HAP-1 (cell line): Measurements from ENCODE around the gene TNF.
A peak's percentile ranks its signal among the peaks of the same experiment; 100 is the strongest.

Experiments used
- DNase-seq, 2 experiments: peaks; one replicate each; pipeline ENCODE4 v3.0.0-alpha.2; 2016 to 2020; ENCODE audit warnings: low spot score in 2 of 2
- H3K27me3 ChIP-seq: fragments of 250-450 bp; sonication (Bioruptor Pico); 2 replicates; pipeline ENCODE4 v1.5.1; 2020; ENCODE audit warnings: low read depth, mild to moderate bottlenecking, moderate library complexity
- H3K36me3 ChIP-seq: fragments of 250-450 bp; sonication (Bioruptor Pico); replicated peaks from 2 replicates; pipeline ENCODE4 v1.5.1; 2020; ENCODE audit warnings: mild to moderate bottlenecking
- H3K4me1 ChIP-seq: fragments of 250-450 bp; sonication (Bioruptor Pico); 2 replicates; pipeline ENCODE4 v1.5.1; 2020; ENCODE audit warnings: mild to moderate bottlenecking
- H3K4me3 ChIP-seq: fragments of 250-450 bp; sonication (Bioruptor Pico); 2 replicates; pipeline ENCODE4 v1.5.1; 2020; ENCODE audit warnings: mild to moderate bottlenecking, moderate library complexity
- H3K9me3 ChIP-seq: fragments of 250-450 bp; sonication (Bioruptor Pico); 2 replicates; pipeline ENCODE4 v1.5.1; 2020; ENCODE audit warnings: mild to moderate bottlenecking, moderate library complexity
- in situ Hi-C: fragments of 300-500 bp; cut with MboI; formaldehyde crosslinking; loops from 3 replicates; pipeline ENCODE4 v1.14.3; 2020; ENCODE audit warnings: low sequenced_read_pairs, inconsistent platforms, mixed read lengths

TNF gene

DNA sequence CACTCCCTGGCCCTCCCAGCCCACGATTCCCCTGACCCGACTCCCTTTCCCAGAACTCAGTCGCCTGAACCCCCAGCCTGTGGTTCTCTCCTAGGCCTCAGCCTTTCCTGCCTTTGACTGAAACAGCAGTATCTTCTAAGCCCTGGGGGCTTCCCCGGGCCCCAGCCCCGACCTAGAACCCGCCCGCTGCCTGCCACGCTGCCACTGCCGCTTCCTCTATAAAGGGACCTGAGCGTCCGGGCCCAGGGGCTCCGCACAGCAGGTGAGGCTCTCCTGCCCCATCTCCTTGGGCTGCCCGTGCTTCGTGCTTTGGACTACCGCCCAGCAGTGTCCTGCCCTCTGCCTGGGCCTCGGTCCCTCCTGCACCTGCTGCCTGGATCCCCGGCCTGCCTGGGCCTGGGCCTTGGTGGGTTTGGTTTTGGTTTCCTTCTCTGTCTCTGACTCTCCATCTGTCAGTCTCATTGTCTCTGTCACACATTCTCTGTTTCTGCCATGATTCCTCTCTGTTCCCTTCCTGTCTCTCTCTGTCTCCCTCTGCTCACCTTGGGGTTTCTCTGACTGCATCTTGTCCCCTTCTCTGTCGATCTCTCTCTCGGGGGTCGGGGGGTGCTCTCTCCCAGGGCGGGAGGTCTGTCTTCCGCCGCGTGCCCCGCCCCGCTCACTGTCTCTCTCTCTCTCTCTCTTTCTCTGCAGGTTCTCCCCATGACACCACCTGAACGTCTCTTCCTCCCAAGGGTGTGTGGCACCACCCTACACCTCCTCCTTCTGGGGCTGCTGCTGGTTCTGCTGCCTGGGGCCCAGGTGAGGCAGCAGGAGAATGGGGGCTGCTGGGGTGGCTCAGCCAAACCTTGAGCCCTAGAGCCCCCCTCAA, 3.1 kb upstream of the TNF start, which contains the start of gene LTA:
Gene LTA (plus strand): TSS at position 249 of the 871 bp plus-strand sequence. CDS start 454 bp downstream, at position 703.
- Histone ChIP-seq H3K27me3 (0 out of 2 replicates have a peak, but pooled peaks cover 3% of the 10 kb centered on the region), H3K9me3 (no peaks in the 10 kb centered on the region), H3K4me1 (no peaks in the 10 kb centered on the region), H3K4me3 (no peak within 1 kb of the TSS), H3K36me3 (no peaks in the 10 kb centered on the region)
- in situ Hi-C loops = no loop called here
- DNase-seq = no peak

DNA sequence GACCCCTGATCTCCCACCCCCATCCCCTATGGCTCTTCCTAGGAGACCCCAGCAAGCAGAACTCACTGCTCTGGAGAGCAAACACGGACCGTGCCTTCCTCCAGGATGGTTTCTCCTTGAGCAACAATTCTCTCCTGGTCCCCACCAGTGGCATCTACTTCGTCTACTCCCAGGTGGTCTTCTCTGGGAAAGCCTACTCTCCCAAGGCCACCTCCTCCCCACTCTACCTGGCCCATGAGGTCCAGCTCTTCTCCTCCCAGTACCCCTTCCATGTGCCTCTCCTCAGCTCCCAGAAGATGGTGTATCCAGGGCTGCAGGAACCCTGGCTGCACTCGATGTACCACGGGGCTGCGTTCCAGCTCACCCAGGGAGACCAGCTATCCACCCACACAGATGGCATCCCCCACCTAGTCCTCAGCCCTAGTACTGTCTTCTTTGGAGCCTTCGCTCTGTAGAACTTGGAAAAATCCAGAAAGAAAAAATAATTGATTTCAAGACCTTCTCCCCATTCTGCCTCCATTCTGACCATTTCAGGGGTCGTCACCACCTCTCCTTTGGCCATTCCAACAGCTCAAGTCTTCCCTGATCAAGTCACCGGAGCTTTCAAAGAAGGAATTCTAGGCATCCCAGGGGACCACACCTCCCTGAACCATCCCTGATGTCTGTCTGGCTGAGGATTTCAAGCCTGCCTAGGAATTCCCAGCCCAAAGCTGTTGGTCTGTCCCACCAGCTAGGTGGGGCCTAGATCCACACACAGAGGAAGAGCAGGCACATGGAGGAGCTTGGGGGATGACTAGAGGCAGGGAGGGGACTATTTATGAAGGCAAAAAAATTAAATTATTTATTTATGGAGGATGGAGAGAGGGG, 1.9 kb upstream of the TNF start:
- no peak overlapping the region for H3K4me3 ChIP-seq
- DNase-seq = no peak
- in situ Hi-C loops = no loop called here
- no peaks in the 10 kb centered on the region for H3K4me1 ChIP-seq
- H3K9me3 ChIP-seq = no peaks in the 10 kb centered on the region
- no peaks in the 10 kb centered on the region for H3K36me3 ChIP-seq
- H3K27me3 ChIP-seq = 0 out of 2 replicates have a peak, but pooled peaks cover 3% of the 10 kb centered on the region

DNA sequence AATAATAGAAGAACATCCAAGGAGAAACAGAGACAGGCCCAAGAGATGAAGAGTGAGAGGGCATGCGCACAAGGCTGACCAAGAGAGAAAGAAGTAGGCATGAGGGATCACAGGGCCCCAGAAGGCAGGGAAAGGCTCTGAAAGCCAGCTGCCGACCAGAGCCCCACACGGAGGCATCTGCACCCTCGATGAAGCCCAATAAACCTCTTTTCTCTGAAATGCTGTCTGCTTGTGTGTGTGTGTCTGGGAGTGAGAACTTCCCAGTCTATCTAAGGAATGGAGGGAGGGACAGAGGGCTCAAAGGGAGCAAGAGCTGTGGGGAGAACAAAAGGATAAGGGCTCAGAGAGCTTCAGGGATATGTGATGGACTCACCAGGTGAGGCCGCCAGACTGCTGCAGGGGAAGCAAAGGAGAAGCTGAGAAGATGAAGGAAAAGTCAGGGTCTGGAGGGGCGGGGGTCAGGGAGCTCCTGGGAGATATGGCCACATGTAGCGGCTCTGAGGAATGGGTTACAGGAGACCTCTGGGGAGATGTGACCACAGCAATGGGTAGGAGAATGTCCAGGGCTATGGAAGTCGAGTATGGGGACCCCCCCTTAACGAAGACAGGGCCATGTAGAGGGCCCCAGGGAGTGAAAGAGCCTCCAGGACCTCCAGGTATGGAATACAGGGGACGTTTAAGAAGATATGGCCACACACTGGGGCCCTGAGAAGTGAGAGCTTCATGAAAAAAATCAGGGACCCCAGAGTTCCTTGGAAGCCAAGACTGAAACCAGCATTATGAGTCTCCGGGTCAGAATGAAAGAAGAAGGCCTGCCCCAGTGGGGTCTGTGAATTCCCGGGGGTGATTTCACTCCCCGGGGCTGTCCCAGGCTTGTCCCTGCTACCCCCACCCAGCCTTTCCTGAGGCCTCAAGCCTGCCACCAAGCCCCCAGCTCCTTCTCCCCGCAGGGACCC, 981 bp upstream of the TNF start:
- Histone ChIP-seq H3K27me3 (0 out of 2 replicates have a peak, but pooled peaks cover 3% of the 10 kb centered on the region), H3K36me3 (no peaks in the 10 kb centered on the region), H3K4me3 (no peak overlapping the region), H3K4me1 (no peaks in the 10 kb centered on the region), H3K9me3 (no peaks in the 10 kb centered on the region)
- no peak for DNase-seq
- in situ Hi-C loops = no loop called here

DNA sequence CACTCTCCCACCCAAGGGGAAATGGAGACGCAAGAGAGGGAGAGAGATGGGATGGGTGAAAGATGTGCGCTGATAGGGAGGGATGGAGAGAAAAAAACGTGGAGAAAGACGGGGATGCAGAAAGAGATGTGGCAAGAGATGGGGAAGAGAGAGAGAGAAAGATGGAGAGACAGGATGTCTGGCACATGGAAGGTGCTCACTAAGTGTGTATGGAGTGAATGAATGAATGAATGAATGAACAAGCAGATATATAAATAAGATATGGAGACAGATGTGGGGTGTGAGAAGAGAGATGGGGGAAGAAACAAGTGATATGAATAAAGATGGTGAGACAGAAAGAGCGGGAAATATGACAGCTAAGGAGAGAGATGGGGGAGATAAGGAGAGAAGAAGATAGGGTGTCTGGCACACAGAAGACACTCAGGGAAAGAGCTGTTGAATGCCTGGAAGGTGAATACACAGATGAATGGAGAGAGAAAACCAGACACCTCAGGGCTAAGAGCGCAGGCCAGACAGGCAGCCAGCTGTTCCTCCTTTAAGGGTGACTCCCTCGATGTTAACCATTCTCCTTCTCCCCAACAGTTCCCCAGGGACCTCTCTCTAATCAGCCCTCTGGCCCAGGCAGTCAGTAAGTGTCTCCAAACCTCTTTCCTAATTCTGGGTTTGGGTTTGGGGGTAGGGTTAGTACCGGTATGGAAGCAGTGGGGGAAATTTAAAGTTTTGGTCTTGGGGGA, 754 bp downstream of the TNF start:
- H3K36me3 ChIP-seq = no peaks in the 10 kb centered on the region
- in situ Hi-C loops = no loop called here
- 0 out of 2 replicates have a peak, but pooled peaks cover 3% of the 10 kb centered on the region for H3K27me3 ChIP-seq
- no peak overlapping the region for H3K4me3 ChIP-seq
- H3K4me1 ChIP-seq = peaks cover under 1% of the 10 kb centered on the region; the same call in 1 of the 2 replicates
- DNase-seq = no peak
- H3K9me3 ChIP-seq = no peaks in the 10 kb centered on the region

DNA sequence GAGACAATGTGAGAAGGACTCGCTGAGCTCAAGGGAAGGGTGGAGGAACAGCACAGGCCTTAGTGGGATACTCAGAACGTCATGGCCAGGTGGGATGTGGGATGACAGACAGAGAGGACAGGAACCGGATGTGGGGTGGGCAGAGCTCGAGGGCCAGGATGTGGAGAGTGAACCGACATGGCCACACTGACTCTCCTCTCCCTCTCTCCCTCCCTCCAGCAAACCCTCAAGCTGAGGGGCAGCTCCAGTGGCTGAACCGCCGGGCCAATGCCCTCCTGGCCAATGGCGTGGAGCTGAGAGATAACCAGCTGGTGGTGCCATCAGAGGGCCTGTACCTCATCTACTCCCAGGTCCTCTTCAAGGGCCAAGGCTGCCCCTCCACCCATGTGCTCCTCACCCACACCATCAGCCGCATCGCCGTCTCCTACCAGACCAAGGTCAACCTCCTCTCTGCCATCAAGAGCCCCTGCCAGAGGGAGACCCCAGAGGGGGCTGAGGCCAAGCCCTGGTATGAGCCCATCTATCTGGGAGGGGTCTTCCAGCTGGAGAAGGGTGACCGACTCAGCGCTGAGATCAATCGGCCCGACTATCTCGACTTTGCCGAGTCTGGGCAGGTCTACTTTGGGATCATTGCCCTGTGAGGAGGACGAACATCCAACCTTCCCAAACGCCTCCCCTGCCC, 1.7 kb downstream of the TNF start:
- H3K36me3 ChIP-seq = no peaks in the 10 kb centered on the region
- no peaks in the 10 kb centered on the region for H3K9me3 ChIP-seq
- H3K4me1 ChIP-seq = peaks cover 9% of the 10 kb centered on the region
- in situ Hi-C loops = no loop called here
- no peak overlapping the region for H3K4me3 ChIP-seq
- no peak for DNase-seq
- 0 out of 2 replicates have a peak, but pooled peaks cover 3% of the 10 kb centered on the region for H3K27me3 ChIP-seq

DNA sequence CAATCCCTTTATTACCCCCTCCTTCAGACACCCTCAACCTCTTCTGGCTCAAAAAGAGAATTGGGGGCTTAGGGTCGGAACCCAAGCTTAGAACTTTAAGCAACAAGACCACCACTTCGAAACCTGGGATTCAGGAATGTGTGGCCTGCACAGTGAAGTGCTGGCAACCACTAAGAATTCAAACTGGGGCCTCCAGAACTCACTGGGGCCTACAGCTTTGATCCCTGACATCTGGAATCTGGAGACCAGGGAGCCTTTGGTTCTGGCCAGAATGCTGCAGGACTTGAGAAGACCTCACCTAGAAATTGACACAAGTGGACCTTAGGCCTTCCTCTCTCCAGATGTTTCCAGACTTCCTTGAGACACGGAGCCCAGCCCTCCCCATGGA, 2.2 kb downstream of the TNF start:
- H3K36me3 ChIP-seq = no peaks in the 10 kb centered on the region
- in situ Hi-C loops = no loop called here
- H3K4me1 ChIP-seq = peaks cover 9% of the 10 kb centered on the region
- H3K9me3 ChIP-seq = no peaks in the 10 kb centered on the region
- H3K27me3 ChIP-seq = 0 out of 2 replicates have a peak, but pooled peaks cover 3% of the 10 kb centered on the region
- H3K4me3 ChIP-seq = no peak overlapping the region
- no peak for DNase-seq

DNA sequence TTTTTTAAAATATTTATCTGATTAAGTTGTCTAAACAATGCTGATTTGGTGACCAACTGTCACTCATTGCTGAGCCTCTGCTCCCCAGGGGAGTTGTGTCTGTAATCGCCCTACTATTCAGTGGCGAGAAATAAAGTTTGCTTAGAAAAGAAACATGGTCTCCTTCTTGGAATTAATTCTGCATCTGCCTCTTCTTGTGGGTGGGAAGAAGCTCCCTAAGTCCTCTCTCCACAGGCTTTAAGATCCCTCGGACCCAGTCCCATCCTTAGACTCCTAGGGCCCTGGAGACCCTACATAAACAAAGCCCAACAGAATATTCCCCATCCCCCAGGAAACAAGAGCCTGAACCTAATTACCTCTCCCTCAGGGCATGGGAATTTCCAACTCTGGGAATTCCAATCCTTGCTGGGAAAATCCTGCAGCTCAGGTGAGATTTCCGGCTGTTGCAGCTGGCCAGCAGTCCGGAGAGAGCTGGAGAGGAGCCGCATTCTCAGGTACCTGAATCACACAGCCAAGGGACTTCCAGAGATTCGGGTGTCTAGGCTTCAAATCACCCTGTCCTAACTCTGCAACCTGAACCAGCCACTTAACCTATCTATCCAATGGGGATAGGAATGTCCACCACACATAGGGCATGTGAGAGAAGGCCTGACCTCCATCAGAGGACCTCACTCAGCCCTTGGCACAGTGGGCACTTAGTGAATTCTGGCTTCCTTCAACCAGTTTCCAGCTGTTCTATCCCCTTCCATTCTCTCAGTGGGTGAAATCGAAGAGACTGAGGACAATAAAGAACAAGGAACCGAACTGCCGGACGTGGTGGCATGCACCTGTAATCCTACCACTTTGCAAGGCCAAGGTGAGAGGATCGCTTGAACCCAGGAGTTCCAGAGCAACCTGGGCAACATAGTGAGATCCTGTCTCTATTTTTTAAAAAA, 3.1 kb downstream of the TNF start:
- H3K36me3 ChIP-seq = no peaks in the 10 kb centered on the region
- 0 out of 2 replicates have a peak, but pooled peaks cover 3% of the 10 kb centered on the region for H3K27me3 ChIP-seq
- H3K4me3 ChIP-seq = no peak overlapping the region
- H3K9me3 ChIP-seq = no peaks in the 10 kb centered on the region
- in situ Hi-C loops = no loop called here
- DNase-seq = no peak
- H3K4me1 ChIP-seq = peaks cover 9% of the 10 kb centered on the region

DNA sequence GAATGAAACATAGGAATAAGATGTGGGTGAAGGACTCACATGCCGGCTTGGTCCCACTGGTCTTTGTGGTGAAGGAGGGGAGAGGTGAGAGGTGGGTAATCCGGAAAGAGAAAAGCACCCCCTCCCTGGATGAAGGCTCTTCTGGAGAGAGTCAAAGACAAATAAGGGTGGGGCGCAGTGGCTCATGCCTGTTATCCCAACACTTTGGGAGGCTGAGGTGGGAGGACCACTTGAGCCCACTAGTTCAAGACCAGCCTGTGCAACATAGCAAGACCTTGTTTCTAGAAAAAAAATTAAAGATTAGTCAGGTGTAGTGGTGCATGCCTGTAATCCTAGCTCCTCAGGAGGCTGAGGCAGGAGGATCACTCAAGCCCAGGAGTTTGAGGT, 3.7 kb downstream of the TNF start:
- H3K4me1 ChIP-seq = peaks cover 9% of the 10 kb centered on the region
- 0 out of 2 replicates have a peak, but pooled peaks cover 3% of the 10 kb centered on the region for H3K27me3 ChIP-seq
- in situ Hi-C loops = no loop called here
- no peaks in the 10 kb centered on the region for H3K9me3 ChIP-seq
- H3K36me3 ChIP-seq = no peaks in the 10 kb centered on the region
- no peak overlapping the region for H3K4me3 ChIP-seq
- DNase-seq = no peak

DNA sequence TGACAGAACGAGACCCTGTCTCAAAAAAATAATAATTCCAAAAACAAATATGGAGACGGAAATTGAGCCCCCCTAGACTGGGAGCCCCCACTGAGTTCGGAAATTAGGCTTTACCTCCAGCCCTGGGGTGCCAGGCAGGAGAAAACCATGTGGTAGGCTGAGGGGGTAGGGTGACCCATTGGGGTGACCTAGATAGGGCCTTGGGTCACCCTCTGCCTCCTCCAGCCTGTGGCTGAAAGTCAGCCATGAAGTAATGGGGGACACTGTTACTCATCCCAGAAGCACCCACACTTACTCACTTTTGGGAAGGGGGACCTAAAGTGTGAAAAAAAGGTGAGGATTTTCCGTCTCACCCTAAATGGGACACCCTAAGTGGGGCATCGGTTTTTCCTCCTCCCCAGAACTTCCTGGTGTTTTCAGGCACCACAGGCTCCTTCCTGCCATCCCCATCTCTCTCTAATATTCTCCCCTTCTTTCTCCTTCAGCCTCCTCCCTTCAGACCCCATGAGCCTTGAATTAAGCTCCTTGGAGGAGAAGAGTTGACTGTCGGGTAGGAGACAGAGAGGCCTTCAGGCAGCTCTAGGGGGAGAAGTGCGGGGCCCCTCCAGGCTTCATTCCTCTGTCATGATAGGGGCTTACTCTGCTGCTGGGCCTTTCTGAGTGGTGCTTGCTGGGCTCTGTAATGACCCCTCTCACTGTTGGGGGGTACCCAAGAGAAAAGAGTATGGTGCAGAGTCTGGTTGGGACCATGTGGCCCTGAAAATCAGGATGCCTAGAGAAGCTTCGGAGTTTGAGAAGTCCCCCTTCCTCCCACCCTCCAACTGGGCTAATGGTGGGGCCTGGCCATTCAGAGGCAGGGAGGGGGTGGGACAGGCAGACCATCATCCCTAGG, 4.4 kb downstream of the TNF start:
- DNase-seq = no peak
- Histone ChIP-seq H3K9me3 (no peaks in the 10 kb centered on the region), H3K27me3 (0 out of 2 replicates have a peak, but pooled peaks cover 3% of the 10 kb centered on the region), H3K4me3 (no peak overlapping the region; the same call in 1 of the 2 replicates), H3K4me1 (peaks cover 9% of the 10 kb centered on the region), H3K36me3 (no peaks in the 10 kb centered on the region)
- in situ Hi-C loops = no loop called here

DNA sequence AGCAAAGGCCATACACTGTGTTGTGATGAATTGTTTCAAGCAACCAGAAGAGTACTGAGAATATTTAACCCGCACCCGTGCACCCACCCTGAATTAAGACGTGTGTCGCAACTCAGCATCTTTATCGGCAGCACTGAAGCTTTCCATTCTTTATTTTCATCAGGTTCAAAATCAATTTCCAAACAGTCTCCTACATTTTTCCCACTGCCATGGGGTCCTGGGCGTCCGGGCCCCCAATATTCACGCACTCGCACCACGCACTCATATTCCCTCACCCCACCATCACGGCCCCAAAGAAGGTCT, 5.0 kb downstream of the TNF start:
- peak overlapping the region; percentile 58 for H3K4me3 ChIP-seq
- no peaks in the 10 kb centered on the region for H3K27me3 ChIP-seq
- in situ Hi-C loops = no loop called here
- DNase-seq = no peak
- no peaks in the 10 kb centered on the region for H3K9me3 ChIP-seq
- H3K4me1 ChIP-seq = peaks cover 9% of the 10 kb centered on the region
- H3K36me3 ChIP-seq = no peaks in the 10 kb centered on the region
